H1 (cell line): ENCODE measurements around the gene SRRM3.

ENCODE experiments used
- ATF3 ChIP-seq: IDR thresholded peaks from 2 replicates; pipeline ENCODE4 v1.6.1; 2011; ENCODE audit warnings: low read depth, mild to moderate bottlenecking, low read length; ENCODE audit not compliant: insufficient read depth
- CTCF ChIP-seq, 3 experiments: IDR thresholded peaks; 1 replicate in 2 of 3; 2 replicates in 1 of 3; pipeline versions ENCODE4 v1.5.1 to v1.6.1; 2011; ENCODE audit warnings: low read length in 3 of 3, mild to moderate bottlenecking in 3 of 3, inconsistent platforms in 2 of 3, low read depth in 1 of 3, moderate library complexity in 1 of 3; ENCODE audit not compliant: insufficient read depth in 1 of 3; ENCODE audit errors: control extremely low read depth in 1 of 3
- FOSL1 ChIP-seq: IDR thresholded peaks from 2 replicates; pipeline ENCODE4 v1.6.1; 2011; ENCODE audit warnings: mild to moderate bottlenecking, low read depth, low read length, moderate library complexity; ENCODE audit not compliant: insufficient read depth
- POLR2AphosphoS5 ChIP-seq: IDR thresholded peaks from 2 replicates; pipeline ENCODE4 v1.6.1; 2011; ENCODE audit warnings: low read depth, low read length

DNA sequence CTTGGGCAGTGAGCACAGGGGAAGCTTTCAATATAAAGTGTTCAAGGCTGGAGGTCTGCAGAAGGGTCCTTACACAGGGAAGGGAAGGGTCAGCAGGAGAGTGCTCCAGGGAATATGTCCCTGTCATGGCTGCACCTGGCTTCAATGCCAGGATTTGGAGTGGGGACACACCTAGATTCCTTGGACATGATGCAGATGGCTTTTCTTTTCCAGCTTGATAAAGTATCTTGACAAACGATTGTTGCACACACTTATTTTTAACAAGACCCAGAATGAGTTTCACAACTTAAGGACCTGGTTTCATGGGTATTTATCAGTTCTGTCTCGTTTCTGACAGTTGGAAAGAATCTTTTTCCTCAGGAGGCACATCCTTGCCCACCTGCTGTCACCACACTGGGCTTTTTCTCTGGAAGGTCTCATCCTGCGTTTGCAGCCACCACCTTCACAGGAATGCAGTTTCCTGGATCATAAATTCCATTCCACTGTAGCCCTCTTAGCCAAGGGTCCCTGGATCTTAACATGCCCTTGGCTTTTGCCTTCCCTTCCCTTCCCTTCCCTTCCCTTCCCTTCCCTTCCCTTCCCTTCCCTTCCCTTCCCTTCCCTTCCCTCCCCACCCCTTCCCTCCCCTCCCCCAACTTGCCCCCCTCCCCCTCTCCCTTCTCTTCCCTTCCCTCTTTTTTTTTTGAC lies 21.7 kb downstream of the SRRM3 start:
- TF ChIP-seq ATF3, result no peak
- no peak for TF ChIP-seq FOSL1
- TF ChIP-seq CTCF (IDR thresholded peaks at IDR 0.05; ENCODE audit: control extremely low read depth in 1 of 3, insufficient read depth in 1 of 3, low read depth in 1 of 3, low read length in 3 of 3), result no peak
- TF ChIP-seq POLR2AphosphoS5, result no peak
